ENCODE data around the gene NME7.

The NME7 gene

DNA sequence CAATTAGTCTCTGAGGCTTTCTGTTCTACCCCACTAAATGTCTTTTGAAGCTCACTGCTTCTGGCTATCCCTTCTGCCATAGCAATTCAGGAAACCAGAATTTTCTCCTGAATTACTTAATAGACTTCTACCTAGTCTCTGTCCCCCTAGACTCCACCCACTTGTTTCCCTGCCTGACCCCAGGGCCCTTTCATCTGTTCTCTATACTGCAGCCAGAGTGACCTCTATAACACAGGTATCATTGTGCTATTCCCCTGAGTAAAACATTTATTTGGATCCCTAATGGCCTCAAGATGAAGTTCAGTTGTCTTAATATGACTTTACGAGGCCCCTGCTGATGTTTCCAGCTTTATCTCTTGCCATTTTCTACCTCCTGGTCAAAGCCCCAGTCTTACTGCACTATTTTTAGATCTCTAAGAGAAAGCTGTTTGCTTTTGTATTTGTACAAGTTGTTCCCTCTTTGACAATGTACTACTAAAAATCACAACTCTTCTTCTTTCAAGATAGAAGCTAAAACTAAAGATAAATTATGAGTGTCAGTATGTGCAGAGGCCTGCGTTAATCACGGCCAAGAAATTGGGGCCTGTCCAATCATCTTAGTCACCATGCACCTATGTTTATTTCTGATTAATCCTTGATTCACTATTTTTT, 206.6 kb downstream of the NME7 start:
- H3K4me3 ChIP-seq (ENCODE audit: low read depth, low read length): no peak overlapping the region

DNA sequence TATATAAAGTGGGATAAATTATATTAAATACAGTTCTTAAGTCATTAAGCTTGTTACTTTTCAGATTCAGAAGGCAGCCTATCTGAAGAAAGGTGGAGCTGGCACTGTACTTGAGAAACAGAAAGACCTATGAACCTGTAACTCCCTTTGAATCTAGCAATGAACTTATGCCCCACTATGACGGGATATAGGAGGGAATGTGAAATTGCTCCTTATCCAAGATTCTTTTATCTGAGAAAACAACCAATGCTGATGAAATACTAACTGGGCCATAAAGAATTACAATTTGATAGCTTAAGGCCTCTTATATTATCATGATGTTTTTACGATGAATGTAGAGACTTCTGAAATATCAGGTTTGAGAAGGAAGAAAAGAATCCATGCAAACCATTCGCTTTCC, 211.0 kb downstream of the NME7 start:
- no peak overlapping the region for H3K4me3 ChIP-seq (ENCODE audit: low read depth, low read length)

DNA sequence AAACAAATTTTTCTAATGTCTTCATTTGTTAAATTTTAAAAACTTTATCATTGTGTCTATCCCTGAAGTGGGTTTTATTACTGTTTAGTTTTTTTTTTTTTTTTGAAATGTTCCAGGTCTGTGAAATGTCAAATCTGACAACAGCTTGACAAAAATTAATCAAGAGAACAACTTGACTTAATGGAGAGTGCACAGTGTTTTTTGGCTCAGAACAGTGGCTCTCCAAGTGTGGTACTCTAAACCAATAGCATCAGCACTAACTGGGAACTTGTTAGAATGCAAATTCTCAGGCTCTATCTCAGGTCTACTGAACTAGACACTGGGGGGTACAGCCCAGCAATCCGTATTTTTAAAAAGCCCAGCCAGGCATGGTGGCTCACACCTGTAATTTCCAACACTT, 211.9 kb downstream of the NME7 start:
- H3K4me3 ChIP-seq (ENCODE audit: low read depth, low read length): no peak overlapping the region

DNA sequence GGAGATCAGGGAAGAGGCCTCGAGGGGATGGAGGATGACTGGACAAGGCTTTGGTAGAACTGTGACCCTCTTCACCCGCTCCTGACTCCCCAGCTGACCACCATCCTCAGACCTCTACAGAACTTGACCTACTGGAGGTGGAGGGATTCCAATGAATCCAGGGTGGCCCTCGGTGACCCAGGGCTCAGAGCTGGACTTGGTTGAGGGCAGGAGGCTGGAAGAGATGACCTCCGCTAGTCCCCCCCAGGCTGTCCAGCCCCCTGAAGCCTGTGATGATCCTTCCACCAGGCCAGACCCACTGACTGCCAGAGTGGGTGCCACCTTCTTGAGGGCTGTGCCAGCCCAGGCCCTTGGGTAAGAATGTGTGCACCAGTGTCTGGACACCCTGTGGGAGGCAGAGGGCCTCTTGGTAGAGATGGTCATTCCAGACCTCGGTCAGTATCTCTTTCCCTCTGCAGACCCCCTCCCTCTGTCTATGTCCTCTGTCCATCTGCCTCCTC, 216.2 kb downstream of the NME7 start:
- no peak overlapping the region for H3K4me3 ChIP-seq (ENCODE audit: low read depth, low read length)

DNA sequence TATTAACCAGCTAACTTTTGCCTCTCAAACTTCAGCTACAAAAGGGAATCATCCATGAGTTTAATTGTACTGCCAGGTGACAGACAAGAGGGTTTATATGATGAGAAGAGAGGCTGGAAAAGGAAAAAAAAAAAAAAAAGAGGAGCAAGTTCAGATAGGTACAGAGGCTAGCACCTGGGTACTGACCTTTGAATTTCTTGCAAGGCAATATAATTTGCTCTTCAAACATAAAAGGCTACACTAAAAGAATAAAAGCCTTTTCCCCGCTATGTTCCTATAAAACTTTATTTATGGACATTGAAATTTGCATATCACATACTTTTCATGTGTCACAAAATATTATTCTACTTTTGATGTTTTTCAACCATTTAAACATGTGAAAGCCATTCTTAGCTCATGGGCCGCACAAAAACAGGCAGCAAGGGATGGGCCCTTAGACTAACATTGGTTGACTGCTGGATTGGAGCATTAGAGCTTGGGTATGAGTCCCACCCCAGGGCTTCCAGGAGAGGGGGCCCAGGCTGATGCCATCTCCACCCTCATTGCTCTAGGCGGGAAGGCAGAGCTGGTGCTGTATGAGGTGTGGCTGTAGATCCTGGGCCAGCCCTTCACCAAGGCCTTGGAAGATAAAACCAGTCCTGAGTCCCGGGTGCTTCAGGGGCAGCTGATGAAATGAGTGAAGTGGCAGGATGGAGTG, 216.8 kb downstream of the NME7 start:
- H3K4me3 ChIP-seq (ENCODE audit: low read depth, low read length): no peak overlapping the region

DNA sequence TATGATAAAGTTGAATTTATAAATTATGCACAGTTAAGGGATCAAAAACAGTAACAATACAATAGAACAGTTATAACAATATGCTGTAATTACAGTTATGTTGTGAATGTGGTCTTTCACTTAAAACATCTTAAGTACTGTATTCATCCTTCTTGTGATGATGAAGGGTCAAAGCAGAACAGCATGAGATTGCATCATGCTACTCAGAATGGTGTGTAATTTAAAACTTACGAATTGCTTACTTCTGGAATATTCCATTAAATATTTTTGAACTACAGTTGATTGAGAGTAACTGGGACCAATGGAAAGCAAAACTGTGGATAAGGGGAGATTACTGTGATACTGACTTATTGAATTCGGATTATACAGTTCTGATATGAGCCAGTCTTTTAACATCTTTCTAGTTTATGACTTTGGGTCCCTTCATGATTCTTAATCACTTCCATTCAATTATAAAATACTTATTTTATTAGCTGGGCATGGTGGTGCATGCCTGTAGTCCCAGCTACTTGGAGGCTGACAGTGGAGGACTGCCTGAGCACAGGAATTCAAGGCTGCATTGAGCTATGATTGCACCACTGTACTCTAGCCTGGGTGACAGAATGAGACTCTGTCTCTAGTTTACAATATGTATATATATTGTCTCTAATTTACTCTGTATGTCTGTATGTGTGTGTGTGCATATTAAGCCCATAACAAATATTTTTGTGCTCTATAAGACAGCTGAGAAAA, 217.9 kb downstream of the NME7 start:
- no peak overlapping the region for H3K4me3 ChIP-seq (ENCODE audit: low read depth, low read length)

DNA sequence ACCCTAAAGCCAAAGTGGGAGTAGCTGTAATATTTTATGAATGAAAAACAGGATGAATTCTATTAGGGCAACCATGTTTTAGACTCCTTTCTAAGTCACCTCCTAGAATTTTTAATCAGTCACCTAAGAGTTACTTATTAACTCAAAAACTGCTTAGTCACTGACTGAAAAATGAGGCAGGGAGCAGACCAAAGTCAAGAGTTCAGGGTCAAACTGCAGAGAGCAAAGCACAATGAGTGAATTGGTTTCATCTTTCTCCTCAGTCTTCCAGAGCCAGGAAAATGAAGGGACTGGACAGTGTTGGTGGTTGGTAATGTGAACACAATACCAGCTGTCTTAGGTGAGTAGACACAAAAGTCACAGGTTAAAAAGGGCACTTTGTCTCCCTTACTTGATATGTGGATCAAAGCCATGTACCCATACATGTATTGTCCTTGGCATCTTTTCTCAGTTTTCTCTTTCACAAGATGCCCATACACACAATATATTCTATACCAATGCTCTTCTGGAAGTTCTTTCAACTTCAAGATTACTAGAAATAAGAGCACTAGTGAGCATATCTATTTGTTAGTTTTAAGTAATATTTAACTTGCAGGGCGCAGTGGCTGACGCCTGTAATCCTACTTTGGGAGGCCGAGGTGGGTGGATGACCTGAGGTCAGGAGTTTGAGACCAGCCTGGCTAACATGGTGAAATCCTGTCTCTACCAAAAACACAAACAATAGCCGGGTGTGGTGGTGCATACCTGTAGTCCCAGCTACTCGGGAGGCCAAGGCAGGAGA, 218.9 kb downstream of the NME7 start:
- no peak overlapping the region for H3K4me3 ChIP-seq (ENCODE audit: low read depth, low read length)

DNA sequence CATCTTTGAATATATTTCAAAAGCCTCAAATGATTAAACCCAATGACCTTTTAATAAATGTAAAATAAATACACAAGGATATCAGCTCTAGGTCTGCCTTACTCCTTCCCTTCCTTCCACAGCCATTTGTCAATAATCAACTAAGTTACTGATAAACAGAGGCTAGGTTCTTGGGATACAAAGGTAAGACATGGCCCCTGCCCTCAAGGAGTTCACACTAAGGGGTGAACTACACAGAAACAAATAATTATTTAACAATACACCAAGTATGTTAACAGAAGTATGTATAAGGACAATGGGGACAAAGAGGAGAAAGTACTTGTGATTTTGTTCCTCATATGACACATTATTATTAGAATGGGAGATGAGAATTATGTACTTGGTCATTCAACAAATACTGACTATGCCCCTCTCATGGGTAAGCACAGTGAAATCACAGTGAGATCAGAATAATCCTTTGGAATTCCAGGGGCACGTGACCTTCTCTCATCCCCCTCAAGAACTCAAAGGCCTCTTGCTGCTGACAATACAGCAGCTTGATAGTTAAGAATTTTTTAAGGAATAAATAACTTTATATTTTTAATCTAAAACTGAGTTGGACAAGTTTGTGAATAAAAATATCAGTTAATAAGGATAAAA, 220.9 kb downstream of the NME7 start:
- no peak overlapping the region for H3K4me3 ChIP-seq (ENCODE audit: low read depth, low read length)

DNA sequence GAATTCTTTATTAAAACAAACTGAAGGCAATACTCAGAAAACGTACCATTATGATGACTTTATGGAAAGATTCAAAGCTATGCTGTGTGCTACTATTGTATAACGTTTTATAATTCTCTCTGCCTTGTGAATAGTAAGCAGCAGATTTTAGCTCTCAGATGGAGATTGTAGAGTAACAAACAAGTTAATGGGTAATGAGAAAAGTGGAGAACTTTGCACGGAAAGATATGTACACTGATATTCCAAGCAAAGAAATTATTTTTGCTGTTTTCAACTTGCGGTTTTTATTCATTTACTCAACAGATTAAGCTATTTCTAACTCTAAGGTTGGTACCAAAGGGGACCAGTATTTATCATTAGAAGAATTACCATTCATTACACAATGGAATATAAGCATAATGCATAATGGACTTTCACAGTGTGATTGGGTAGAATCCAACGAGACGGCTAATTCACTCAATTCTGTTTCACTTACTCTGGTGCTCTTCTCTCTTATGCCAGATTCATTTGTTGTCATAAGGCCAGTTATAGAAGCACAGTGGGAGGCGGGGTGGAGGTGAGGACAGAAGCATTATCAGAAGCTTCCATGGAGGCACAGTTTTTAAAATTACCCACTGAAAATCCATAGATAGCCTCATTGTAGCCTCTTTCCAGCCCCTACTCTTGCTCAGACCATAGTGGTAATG, 222.5 kb downstream of the NME7 start:
- no peak overlapping the region for H3K4me3 ChIP-seq (ENCODE audit: low read depth, low read length)

DNA sequence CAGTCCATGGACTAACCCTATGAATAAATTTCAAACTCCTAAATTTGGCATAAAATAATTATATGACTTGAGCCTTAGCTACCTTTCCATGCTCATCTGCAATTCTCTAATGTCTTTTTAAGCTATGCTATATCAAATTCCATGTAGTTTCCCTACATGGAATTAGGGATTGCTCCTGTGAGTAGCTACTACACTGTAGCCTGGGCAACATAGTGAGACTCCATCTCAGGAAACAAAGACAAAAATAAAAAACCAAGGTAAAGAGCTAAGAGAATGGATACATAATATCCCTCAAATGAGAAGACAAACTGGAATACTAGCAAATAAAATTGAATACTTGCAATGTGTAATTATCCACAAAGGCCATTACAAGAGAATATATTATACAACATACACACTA, 223.6 kb downstream of the NME7 start:
- no peak overlapping the region for H3K4me3 ChIP-seq (ENCODE audit: low read depth, low read length)

DNA sequence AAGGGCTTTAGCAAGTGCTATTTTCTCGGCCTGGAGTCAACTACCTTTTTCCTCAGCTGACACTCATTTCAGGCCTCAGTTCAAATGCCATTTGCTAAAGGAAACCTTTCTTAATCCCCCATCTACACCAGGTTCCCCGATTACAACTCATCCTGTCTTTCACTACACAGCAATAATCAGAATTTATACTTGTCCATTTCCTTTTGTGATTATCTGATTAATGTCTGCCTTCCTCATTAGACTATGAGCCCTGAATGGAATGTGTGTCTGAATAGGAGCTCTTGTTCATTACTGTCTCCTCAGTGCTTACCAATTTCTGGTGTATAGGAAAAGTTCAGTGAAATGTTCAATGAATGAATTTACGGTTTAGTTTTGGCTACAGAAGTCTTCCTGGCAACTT, 224.3 kb downstream of the NME7 start:
- no peak overlapping the region for H3K4me3 ChIP-seq (ENCODE audit: low read depth, low read length)

DNA sequence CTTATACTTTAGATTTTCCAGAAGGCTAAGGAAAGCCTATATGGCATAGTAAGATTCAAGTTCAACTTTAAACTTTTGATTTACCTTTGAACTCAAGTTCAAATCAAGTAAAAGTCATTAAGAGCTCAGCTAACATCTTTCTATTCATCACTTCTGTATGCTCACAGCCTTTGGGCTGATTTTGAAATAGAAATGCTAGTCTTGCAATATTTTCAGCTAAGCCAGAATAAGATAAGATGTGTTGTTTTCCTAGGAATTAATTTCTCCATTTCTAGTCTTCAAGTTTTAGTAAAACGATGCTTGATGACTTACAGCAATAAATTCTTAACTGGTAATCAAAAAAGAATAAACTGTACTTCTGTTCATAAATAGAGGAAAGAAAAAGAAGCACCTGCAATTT, 225.5 kb downstream of the NME7 start:
- no peak overlapping the region for H3K4me3 ChIP-seq (ENCODE audit: low read depth, low read length)

DNA sequence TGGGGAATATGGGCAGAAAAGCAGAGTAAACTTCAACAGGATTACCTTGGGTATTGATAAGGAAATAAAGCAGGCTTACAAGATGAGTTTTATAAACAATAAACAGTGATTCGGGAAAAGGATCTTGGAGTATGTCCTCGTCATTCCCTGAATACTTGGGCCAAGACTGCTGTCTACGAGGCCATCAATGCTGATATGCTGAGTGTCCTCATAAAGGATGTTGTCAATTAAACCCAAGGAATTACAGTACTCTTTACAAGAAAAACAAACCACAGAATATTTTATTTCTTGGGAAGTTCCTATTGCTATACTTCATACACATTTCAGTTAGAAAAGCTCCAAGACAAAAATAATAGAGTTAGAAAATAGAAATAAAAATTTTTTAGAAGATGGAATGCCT, 226.2 kb downstream of the NME7 start:
- no peak overlapping the region for H3K4me3 ChIP-seq (ENCODE audit: low read depth, low read length)

DNA sequence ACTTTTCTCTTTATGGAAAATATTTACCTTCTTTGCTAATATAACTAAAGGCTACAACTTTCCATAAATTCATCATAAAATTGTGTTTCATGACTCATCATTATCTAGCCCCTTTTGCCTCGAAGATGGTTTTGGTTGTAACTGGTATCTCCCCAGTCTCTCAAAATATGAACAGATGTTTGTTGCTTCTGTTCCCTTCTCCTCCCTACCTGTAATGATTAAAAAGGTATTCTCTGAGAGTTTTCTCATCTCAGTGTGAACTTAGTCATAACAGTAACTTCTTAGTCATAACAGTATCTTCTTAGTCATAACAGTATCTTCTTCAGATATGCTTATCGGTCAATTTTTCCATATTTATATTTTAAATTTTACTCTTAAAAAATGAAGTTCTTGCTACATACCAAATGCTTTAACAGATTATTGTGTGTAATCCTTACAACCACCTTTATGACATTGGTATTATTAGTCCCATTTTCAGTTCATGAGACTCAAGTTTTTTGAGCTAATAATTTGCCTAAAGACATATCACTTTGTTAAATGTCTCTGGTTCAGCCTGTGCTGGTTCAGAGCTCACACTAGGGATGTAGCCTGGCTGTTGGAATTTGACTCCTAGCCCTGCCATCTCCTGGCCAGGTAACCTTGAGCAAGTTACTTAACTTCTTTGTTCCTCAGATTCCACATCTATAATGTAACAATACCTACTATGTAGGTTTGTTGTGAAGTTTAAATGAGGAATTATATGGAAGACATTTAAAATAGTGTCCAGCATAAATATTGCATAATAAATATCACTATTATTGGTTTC, 228.5 kb downstream of the NME7 start:
- no peak overlapping the region for H3K4me3 ChIP-seq (ENCODE audit: low read depth, low read length)

DNA sequence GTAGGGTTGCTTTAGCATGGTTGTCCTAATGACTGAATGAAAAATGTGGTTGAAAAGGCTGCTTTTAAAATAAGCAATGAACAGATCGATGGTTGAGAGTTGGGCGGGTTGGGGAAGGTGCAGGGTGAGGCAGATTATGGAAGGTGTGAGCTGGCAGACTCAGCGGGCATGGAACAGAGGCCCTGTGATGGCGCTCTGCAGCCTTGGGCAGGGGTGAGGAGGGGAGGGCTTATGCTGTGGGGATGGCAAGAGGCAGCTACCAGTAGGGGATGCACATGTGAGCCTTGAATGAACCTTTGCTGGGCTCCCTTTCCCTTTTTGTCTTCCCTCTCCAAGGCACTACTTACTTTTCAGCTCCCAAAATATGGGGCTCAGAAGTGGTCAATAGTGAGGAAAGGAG, 230.2 kb downstream of the NME7 start:
- H3K4me3 ChIP-seq (ENCODE audit: low read depth, low read length): no peak overlapping the region

DNA sequence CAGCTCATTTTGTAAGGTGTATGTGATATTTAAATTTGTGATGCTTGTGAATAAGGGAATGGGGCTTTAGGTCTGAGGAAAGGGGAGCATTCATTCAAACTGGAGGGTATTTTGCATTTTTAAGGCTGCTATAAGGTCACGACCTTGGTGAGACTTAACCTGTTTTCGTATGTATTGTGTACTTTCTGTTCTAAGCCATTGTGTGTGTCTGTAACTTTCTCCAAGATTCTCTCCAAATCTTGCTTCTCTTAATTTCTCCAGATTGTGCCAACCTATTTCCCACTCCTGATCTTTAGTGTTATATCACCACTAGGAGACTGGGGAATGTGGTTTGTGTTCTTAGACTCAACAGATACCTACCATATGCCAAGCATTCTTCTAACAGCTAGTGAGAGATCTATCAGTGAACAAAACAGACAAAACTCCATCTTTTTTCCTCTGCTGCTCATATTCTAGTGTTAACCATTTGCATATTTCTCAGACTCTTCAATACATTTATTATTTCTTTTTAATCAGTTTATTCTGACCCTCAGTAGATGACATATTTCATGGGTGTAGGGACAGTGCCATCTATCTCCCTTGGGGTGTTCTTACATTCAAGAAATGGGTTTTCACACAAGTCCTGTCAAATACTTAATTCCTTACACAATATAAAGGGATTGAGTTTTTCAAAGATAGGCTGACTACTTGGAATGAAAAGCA, 233.6 kb downstream of the NME7 start:
- H3K4me3 ChIP-seq (ENCODE audit: low read depth, low read length): no peak overlapping the region

DNA sequence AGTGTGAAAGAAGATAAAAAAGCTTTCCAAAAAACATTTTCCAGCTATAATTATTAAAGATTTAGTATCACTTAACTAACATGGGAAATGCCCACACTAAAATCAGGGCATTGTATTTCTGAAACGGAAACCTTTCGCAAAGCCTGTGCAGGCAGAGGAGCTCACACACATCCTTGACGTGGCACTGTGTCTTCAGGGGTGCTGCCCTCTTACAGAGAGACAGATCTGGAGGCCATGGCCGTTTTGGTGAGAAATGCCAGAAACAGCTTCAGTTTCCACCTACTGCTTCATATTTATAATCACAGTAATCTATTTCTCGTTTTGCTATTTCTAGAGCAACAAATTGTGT, 234.4 kb downstream of the NME7 start:
- no peak overlapping the region for H3K4me3 ChIP-seq (ENCODE audit: low read depth, low read length)

DNA sequence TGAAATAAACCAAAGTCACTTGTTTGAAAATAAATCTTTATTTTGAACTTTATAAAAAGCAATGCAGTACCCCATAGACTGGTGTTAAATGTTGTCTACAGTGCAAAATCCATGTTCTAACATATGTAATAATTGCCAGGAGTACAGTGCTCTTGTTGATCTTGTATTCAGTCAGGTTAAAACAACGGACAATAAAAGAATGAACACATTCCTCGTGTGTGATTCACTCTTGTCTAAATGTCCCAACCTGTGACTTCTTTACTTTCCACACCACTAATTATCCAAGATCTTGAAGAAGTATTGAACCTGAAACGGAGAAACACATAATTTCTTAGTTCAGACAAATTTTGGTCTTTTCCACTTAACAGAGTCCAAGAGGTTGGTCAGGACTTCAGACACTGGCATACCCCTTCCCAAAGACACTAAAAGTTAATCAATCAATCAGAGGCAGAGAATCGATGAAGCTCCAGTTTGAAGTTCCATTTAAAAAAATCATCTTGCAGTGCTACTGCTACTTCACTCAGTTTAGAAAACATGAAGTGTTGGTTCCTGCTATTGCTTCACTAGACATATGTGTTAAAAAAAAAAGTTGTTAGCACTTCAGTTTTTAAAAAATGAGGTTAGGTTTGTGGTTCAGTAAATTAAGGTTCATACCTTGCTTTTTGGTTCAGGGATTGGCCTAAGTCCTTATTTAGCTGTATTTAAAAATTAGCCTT, 234.9 kb downstream of the NME7 start:
- no peak overlapping the region for H3K4me3 ChIP-seq (ENCODE audit: low read depth, low read length)

All from iPS-11a (cell line).